HG02970 (cell line): Measurements from ENCODE around the gene LRRC1.
"Not testable (repeated sequence)": the region's sequence is repeated elsewhere in the genome, so short reads cannot be mapped to it uniquely, and the experiment has no call there.

ENCODE experiments used
- ATAC-seq: cut with Tn5 transposase; IDR thresholded peaks from one replicate; pipeline ENCODE4 v1.9.1; 2021; ENCODE audit warnings: mild to moderate bottlenecking, moderate library complexity, moderate number of reproducible peaks; ENCODE audit not compliant: unreplicated experiment, low FRiP score

LRRC1 gene

GRCh38 chr6:53792016-53792415 lies 2.8 kb upstream of the LRRC1 start:
- ATAC-seq, result no peak

DNA sequence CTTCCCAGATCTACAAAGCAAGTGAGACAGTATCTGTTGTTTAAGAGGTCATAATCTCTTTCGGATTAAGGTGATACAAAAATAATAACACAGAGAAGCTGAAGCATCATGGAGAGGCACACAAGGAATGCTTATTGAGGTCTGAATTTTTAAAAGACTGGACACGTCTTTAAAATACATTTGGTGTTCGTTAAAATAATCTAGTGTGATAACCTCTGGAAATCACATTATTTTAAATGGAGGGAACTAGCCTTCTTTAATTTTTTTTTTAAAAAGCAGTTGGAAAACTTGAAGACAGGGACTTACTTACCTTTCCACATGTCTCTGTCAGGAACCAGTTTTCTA lies 1.9 kb upstream of the LRRC1 start:
- no peak for ATAC-seq

DNA sequence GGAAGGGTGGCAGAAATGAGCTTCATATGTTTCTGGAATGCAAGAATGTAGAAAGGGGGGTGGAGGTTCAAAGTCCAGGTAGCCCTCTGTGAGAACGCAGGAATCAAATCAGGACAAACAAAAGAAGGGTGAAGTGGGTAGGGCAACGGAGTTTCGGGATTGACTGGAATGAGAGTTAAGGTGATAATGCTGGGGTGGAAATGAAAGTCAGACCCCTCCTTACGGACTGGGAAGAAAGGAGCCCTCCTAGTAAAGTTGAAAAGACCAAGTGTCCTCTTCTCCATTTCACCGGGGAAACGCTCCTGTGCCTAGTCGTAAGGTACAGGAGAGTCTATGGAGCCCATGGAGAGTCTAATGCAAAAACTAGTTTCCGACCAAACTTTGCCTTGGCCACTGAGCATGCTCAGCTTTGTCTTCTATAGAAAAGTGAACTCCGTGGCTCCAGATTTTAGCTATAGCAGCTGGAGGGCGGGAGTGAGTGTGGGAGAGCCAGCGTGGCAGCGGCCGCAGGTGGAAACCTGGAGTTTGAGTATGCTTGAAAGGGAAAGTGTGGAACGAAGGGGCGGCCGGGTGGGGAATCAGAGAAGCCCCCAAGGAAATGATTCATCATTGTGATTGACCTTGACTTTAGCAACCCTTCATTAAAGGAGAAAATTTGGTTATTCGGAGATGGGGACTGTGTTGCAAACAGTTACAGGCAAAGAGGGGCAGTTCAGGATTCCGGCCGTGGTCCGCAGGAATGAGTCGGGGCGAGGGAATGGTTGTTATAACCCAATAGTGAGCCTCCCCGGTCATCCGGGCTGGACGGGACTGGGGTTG lies 1.3 kb upstream of the LRRC1 start:
- ATAC-seq, result no peak

DNA sequence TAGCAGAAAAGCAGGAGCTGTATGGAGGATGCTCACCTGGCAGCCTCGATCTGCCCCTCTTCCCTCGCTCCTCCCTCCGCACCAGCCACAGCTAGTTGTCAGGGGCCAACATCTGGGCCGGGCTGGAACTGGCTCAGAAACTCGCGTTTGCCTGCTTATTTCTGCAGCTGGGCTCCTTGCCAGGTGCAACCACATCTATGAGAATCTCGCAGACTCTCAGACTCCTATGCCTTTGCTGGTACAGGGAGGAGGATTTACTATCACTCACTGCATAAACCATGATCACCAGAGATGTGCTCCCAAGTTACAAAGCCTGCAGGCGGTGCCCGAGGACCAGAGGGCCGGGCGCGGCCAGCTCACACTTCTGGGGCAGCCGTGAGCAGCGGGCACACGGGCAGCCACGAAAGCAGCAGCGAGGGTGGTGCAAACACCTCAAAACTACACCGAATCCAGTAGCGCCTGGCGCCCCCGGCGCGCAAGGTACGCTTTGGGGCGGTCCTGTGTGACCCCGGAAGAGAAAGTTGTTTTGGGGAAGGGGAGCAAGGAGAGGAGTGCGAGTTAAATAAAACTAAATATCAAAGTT lies 577 bp upstream of the LRRC1 start:
- peak; percentile 38 for ATAC-seq

DNA sequence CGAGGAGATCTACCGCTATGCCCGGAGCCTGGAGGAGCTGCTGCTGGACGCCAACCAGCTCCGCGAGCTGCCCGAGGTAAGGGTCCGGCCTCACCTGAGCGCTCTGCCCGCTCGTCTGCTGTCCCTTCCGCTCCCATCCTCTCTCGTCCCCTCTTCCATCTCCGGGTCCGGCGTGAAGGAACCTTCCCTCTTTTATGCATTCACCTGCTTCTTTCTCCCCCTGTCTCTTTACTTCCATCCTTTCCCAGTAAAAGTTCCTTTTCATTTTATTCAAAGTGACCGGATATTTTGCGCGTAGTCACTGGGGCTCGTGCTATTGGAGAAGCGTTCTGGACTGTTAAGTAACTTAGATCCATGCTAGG lies 516 bp downstream of the LRRC1 start:
- ATAC-seq, result no peak

DNA sequence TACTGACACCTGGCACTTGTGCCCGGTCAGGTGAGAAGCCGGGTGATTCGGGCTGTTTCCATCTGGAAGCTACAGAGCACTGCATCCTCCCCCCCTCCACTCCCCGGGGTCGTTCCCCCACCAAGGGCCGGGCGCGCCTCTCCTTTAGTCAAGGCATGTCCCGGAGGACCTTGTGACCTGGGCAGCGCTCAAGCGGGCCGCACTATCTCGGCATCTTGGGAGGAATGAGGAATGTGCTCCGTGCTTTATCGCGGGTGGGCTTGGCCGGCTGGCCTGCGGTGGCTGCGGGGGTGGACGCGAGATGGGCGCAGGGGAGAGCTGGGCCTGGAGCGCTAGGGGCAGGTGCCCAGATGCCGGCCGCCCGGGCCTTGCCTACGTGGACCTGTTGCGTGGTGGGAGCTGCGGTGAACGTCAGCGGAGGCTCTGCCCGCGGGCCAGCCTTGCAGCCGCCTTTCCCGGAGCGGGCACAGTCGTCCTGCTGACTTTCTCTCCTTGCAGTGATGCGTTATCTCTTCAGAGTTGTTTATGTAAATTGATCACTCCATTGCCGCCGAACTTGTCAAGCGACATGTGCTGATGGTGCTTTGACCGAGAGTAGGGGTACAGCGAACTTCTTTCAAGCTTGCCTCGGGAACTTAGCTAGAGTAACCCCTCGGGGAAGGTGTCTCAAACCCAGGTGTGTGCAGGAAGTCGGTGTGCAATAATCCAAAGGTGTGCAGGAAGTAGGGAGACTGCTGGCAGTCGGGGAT lies 1.1 kb downstream of the LRRC1 start:
- no peak for ATAC-seq

GRCh38 chr6:53796451-53796780 lies 1.6 kb downstream of the LRRC1 start:
- no peak for ATAC-seq

DNA sequence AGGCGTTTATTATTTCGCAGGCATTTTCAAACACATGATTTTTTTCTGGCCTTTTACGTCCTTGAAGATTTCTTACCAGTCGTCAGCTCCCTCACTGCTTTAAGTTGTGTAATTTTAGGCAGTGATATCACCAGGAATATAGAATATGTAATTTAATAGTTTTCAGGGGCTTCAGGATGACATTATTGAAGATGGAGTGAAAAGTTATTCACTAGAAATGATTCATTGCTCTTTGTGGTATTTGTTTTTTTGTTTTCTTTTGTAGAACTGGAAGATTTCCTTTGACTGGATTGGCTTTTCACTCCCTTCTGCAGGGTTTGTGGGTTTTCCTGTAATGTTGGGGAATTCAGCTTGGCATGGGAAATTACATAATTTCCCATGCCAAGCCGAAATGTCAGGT lies 2.0 kb downstream of the LRRC1 start:
- ATAC-seq, result no peak

DNA sequence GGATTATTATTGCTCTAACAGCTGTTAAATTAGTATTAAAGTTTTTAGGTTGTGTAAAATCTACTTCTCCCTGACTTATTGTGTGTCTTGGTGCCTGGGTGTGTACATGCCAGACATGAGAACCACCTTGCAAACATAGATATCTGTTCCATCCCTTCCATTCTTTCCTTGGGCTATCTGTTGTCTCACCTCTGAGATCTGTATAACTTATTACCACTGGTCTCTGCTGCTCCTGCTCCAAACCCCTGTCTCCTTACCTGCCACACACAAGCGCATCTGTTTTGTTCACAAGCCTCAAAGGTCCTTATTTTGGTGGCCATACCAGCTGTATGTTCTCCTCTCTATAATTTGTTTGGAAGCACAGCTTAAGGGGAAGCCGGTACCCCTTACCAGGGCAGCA lies 2.5 kb downstream of the LRRC1 start:
- ATAC-seq, result no peak

- ATAC-seq, result no peak
These were observed 4.5 kb downstream of the LRRC1 start for GRCh38 chr6:53799340-53799739.

- no peak for ATAC-seq
These were observed 6.2 kb downstream of the LRRC1 start for GRCh38 chr6:53801022-53801421.

DNA sequence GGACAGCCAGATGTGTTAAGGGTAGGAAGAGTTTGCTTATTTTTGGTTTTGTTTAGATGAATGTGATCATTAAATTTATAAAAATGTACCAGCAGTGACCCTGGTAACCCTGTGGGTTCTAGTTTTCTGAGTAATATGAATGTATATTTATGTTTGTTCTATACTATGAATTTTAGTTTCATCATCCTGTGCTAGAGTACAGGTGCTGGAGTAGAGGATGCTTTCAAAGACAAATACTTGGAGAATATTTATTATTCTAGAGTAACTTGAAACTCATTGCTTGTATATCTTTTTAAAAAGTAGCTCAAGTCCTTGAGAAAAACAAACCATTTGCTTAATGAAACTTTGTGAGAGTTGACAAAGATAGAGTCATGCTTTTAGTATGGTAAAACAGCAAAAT lies 7.8 kb downstream of the LRRC1 start:
- ATAC-seq, result no peak

GRCh38 chr6:53803081-53803860 lies 8.5 kb downstream of the LRRC1 start:
- no peak for ATAC-seq

- ATAC-seq, result no peak
These were observed 10.2 kb downstream of the LRRC1 start for GRCh38 chr6:53805016-53805415.

- no peak for ATAC-seq
These were observed 10.9 kb downstream of the LRRC1 start for GRCh38 chr6:53805725-53806124.

DNA sequence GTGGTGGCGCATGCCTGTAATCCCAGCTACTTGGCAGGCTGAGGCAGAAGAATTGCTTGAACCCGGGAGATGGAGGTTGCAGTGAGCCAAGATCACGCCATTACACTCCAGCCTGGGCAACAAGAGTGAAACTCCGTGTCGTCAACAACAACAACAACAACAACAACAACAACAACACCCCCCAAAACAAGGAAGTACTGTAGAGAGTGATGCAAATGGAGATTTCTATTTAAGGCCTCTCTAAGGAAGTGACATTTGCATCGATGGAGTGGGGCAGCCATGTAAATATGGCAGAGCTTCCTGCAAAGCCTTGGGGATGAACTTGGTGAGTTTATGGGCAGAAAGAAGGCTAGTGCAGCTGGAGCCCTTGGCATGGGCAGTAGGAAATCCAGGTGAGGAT lies 12.8 kb downstream of the LRRC1 start:
- not testable (repeated sequence) for ATAC-seq

- no peak for ATAC-seq
These were observed 13.6 kb downstream of the LRRC1 start for GRCh38 chr6:53808302-53808881.

DNA sequence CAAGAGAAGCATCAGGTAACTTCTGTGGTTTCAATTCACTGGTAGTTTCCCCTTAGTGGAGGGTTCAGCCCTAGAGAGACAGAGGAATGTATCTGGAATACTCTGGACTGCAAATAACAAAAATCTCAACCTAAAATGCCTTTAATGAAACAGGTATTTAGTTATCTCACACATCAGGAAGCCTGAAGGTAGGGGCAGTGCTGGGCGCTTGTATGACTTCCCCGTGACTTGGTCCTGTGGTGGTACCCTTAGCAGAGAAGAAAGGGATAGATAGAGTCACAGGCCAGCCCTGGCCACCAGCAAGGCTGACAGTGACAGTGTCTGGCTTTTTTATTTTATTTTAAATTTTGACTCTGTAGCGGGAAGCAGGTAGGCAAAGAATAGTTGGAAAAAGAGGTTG lies 14.9 kb downstream of the LRRC1 start:
- ATAC-seq, result no peak

- peak; percentile 91 for ATAC-seq
These were observed 16.3 kb downstream of the LRRC1 start for GRCh38 chr6:53811082-53811481.

- no peak for ATAC-seq
These were observed 16.9 kb downstream of the LRRC1 start for GRCh38 chr6:53811746-53812145.

GRCh38 chr6:53813096-53813495 lies 18.3 kb downstream of the LRRC1 start:
- no peak for ATAC-seq
